Gastroesophageal sphincter (tissue), 4 donors: ENCODE data around the gene IPO4. TPM values are rescaled to one million over a fixed set of nuclear protein-coding genes. Genes with fewer than 3 reads are reported as not detected.
A peak's percentile ranks its signal among the peaks of the same experiment; 100 is the strongest.

Experiments used
- ATAC-seq: fragments of 150-250 bp; one replicate; pipeline ENCODE4 v1.9.1; 2016; ENCODE audit warnings: mild to moderate bottlenecking, moderate library complexity
- H3K27ac ChIP-seq, 4 donors: fragments of 200-600 bp; sonication (generic) in 3 of 4; 1 replicate in 3 of 4; 2 replicates in 1 of 4; pipeline ENCODE4 v1.5.1; 2016 to 2019
- H3K27me3 ChIP-seq: fragments of 200-600 bp; sonication (generic); one replicate; pipeline ENCODE4 v1.5.1; 2019
- H3K36me3 ChIP-seq, 2 donors: fragments of 200-600 bp; sonication (generic); one replicate each; pipeline ENCODE4 v1.5.1; 2019; ENCODE audit warnings: control low read depth in 1 of 2
- H3K4me1 ChIP-seq, 3 donors: fragments of 200-600 bp; sonication (generic); 1 replicate in 2 of 3; 2 replicates in 1 of 3; pipeline ENCODE4 v1.5.1; 2016 to 2019; ENCODE audit warnings: control low read depth in 2 of 3
- H3K4me3 ChIP-seq, 2 donors: fragments of 200-600 bp; sonication (generic); one replicate each; pipeline ENCODE4 v1.5.1; 2019; ENCODE audit warnings: mild to moderate bottlenecking in 1 of 2, moderate library complexity in 1 of 2
- H3K9me3 ChIP-seq, 3 donors: fragments of 200-600 bp; sonication (generic); one replicate each; pipeline ENCODE4 v1.5.1; 2017 to 2019; ENCODE audit warnings: control low read depth in 2 of 3
- CTCF ChIP-seq, 4 experiments: fragments of 200-600 bp in 2 of 4; fragments of 450-650 bp in 2 of 4; sonication (generic) in 1 of 4; IDR thresholded peaks; one replicate each; pipeline ENCODE4 v1.5.1; 2017 to 2019; ENCODE audit warnings: antibody characterized with exemption in 4 of 4, mild to moderate bottlenecking in 2 of 4, moderate library complexity in 2 of 4
- EP300 ChIP-seq: sonication (generic); formaldehyde crosslinking; IDR thresholded peaks from one replicate; pipeline ENCODE4 v1.6.1; 2017; ENCODE audit warnings: antibody characterized with exemption, mild to moderate bottlenecking
- POLR2A ChIP-seq, 2 donors: fragments of 450-650 bp; IDR thresholded peaks; one replicate each; pipeline ENCODE4 v1.6.1; 2017; ENCODE audit warnings: antibody characterized with exemption in 2 of 2, mild to moderate bottlenecking in 2 of 2, moderate library complexity in 1 of 2
- POLR2AphosphoS5 ChIP-seq: sonication (generic); formaldehyde crosslinking; IDR thresholded peaks from one replicate; pipeline ENCODE4 v1.6.1; 2017; ENCODE audit warnings: antibody characterized with exemption
- WGBS, 2 donors: methylation state at CpG; one replicate each; pipeline ENCODE4 v1.1.5; 2018; ENCODE audit warnings: low coverage in 1 of 2; 5-methylcytosine and 5-hydroxymethylcytosine counted together
- total RNA-seq, 4 donors: library from RNA; depleted of rRNA; stranded (reverse); fragments of >200 nt; gene quantifications; one replicate each; pipeline ENCODE4 v1.1.0, GENCODE V29; 2016

The IPO4 gene
- total RNA-seq, 4 donors from 2014 or later: 16.8 to 31.6 (median 27.0) TPM

DNA sequence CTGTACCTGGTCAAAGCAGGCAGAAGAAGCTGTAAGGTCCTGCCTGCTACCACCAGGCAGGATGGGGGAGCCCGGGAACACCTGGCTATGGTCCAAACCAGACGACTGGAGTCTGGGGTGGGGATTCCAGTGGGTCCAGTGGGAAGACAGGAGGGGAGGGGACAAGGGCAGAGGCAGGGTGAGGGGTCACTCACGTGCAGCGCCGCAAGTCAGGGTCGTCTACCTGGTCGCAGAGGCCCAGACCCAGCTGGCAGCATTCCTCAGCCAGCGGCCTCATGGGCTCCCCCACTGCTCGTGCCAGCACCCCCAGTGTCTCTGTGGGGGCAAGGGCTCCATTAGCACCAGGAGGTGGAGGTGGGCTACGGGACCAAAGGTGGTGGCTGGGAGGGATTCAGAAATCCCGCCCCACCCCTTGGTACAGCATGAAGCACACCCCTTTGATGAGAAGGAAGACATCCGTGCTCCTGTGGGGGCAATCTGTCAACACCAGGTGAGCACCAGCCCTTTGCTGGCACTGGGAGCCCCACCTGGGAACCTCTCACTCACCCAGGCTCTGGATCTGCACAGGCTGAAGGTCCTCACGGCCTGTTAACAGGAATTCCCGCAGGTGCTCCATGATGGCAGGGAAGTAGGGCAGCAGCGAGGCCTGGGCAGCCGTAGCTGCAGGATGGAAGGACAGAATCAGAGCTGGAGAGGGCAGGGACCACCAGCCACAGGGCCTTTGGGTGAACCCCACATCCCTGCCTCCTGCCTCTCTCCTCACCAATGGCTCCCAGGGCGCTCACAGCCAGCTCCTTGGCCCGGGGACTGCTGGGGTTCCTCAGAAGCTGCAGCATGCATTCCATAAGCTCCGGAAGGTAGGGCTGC is 4.3 kb downstream of the IPO4 start:
- 70 to 80% methylated on average over 1 to 8 of the region's 19 CpGs for WGBS, 2 donors
- no peaks in the 10 kb centered on the region for H3K9me3 ChIP-seq
- H3K36me3 ChIP-seq: peaks cover 0 to 76% of the 10 kb centered on the region in 2 donors
- no peak overlapping the region for H3K27ac ChIP-seq
- TF ChIP-seq POLR2AphosphoS5 (no peak), POLR2A (IDR thresholded peaks at IDR 0.05) (no peak), EP300 (no peak), CTCF (IDR thresholded peaks at IDR 0.05) (no peak)
- H3K4me3 ChIP-seq: no peak overlapping the region
- peaks cover 0 to 34% (median 13%) of the 10 kb centered on the region in 3 donors for H3K4me1 ChIP-seq
- H3K27me3 ChIP-seq: no peaks in the 10 kb centered on the region
- no peak for ATAC-seq

GRCh38 chr14:24183014-24183481 is 5.6 kb downstream of the IPO4 start:
- 90% methylated on average over 2 of the region's 15 CpGs; no CpG with 5 or more reads in 1 of the 2 donors for WGBS, 2 donors
- TF ChIP-seq POLR2AphosphoS5 (no peak), CTCF (IDR thresholded peaks at IDR 0.05) (no peak), POLR2A (IDR thresholded peaks at IDR 0.05) (no peak), EP300 (no peak)
- Histone ChIP-seq H3K36me3 (peaks cover 0 to 89% of the 10 kb centered on the region in 2 donors), H3K4me3 (no peak overlapping the region), H3K27me3 (no peaks in the 10 kb centered on the region), H3K27ac (no peak overlapping the region), H3K9me3 (no peaks in the 10 kb centered on the region), H3K4me1 (peaks cover 0 to 26% (median 10%) of the 10 kb centered on the region in 3 donors)
- ATAC-seq: no peak

DNA sequence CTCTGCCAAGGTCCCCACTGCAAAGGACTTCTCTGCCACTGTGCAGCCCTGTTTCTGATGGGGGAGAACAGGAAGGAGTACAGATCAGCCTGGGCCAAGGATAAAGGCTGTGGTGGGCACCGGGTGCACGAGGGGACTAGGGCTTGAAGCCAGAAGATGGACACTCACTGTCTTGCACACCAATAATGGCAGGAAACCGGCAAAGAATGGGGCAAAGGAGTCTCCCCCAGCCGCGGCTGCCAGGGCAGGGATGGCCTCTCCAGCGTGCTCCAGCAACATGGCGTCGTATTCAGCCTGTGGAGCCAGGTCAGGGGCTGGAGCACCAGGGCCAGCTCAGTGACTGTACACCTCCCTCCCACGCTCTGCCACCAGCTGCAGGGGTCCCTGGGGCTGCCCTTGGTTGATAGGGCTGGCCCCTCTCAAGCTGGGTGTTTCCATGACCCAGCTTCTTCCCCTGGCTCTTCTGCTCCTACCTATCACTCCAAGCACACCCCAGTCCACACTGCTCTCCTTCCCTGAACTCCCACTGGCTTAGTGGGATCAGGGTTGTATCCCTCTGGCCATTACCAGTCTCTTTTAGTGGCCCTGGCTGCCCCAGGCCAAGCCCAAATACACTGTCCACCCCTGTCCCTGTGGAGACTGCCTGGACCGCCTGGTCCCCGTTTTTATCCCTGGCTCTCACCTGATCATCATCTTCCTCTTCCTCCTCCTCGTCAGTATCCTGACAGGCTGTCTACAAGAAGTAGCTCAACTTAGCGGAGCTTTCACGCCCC is 6.3 kb downstream of the IPO4 start:
- no peak for ATAC-seq
- no peak overlapping the region for H3K4me3 ChIP-seq
- 81% methylated on average over 5 of the region's 14 CpGs; no CpG with 5 or more reads in 1 of the 2 donors for WGBS, 2 donors
- peaks cover 0 to 18% (median 4%) of the 10 kb centered on the region in 3 donors for H3K4me1 ChIP-seq
- TF ChIP-seq EP300 (no peak), POLR2A (IDR thresholded peaks at IDR 0.05) (no peak), POLR2AphosphoS5 (no peak), CTCF (IDR thresholded peaks at IDR 0.05) (no peak)
- H3K9me3 ChIP-seq: no peaks in the 10 kb centered on the region
- no peaks in the 10 kb centered on the region for H3K27me3 ChIP-seq
- peaks cover 0 to 96% of the 10 kb centered on the region in 2 donors for H3K36me3 ChIP-seq
- H3K27ac ChIP-seq: no peak overlapping the region

DNA sequence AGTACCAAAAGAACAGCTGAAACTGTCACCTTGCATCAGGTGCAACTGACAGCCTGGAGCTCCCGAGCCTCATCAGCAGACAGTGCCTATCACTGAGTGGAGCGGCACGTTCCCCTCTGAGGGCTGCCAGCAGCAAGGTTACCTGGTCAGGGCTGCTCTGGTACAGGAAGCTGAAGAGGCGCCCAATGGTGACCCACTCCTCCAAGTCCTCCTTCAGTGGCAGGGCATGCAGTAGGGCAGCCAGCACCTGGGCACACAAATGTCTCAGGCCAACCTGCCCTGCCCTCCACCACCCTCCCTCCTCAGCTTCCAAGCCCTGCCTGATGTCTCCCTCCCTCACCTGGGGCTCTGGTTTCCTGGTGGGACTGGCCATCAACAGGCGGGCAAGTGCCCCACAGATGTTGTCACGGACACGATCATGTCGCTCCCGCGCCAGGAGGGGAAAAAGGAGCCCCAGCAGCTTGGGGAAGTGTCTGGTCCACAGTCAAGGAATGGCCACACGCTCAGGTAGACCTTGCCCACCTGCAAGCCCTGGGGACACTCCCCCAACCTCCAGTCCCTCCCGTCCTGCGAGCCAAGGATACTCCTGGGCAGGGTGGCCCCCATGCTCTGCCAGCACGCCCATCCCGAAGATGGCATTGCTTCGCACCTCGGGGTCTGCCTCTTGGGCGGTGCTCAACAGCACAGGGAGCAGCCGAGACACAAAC is 7.1 kb downstream of the IPO4 start:
- H3K27me3 ChIP-seq: no peaks in the 10 kb centered on the region
- peak overlapping the region in 2 of 4 donors; percentile 69 to 74 for H3K27ac ChIP-seq
- 62% methylated on average over 3 of the region's 19 CpGs; no CpG with 5 or more reads in 1 of the 2 donors for WGBS, 2 donors
- no peak overlapping the region for H3K4me3 ChIP-seq
- no peak for TF ChIP-seq POLR2A (IDR thresholded peaks at IDR 0.05)
- no peak for TF ChIP-seq POLR2AphosphoS5
- no peak for TF ChIP-seq EP300
- TF ChIP-seq CTCF (IDR thresholded peaks at IDR 0.05): no peak
- ATAC-seq: no peak
- H3K36me3 ChIP-seq: peaks cover 0 to 100% of the 10 kb centered on the region in 2 donors
- H3K9me3 ChIP-seq: no peaks in the 10 kb centered on the region
- peaks cover 0 to 14% (median 4%) of the 10 kb centered on the region in 3 donors for H3K4me1 ChIP-seq
